A549 (cell line): ENCODE results near the gene HFM1. TPM values are rescaled to one million over a fixed set of nuclear protein-coding genes. Genes with fewer than 3 reads are reported as not detected.

Source experiments
- ATAC-seq, 2 experiments: fragments of 200-7000 bp in 1 of 2; fragments of >200 bp in 1 of 2; cut with Nextera tagmentation in 1 of 2; cut with Tn5 transposase in 1 of 2; 3 replicates each; pipeline versions ENCODE4 v1.8.0 to v1.9.1; 2018 to 2020; ENCODE audit warnings: mild to moderate bottlenecking in 1 of 2, moderate library complexity in 1 of 2
- CTCF ChIA-PET: fragments of 300-600 bp; sonication (Branson Sonifier 250); formaldehyde crosslinking; extraction: SDS; loops from one replicate; lab custom pipeline; 2021; ENCODE audit warnings: antibody characterized with exemption, inconsistent platforms; lab: Yijun Ruan, JAX
- POLR2A ChIA-PET: fragments of 350-600 bp; formaldehyde crosslinking; extraction: SDS; loops from one replicate; lab custom pipeline; 2021; ENCODE audit warnings: antibody characterized with exemption, inconsistent platforms; lab: Yijun Ruan, JAX
- DNase-seq, 2 experiments: peaks; one replicate each; pipeline versions ENCODE4 v3.0.0 to v3.0.0-alpha.2; 2011 to 2016; ENCODE audit warnings: low read depth in 1 of 2, low spot score in 1 of 2
- FAIRE-seq: peaks from 2 replicates; lab custom pipeline; 2011; peaks lifted over from hg19 to GRCh38; lab: Jason Lieb, UNC
- H3K27ac ChIP-seq, 2 experiments: fragments of >200 bp; sonication (Bioruptor Twin); formaldehyde crosslinking; 3 replicates each; pipeline ENCODE4 v1.5.1; 2016 to 2017
- H3K4me1 ChIP-seq: fragments of >200 bp; sonication (Bioruptor Twin); formaldehyde crosslinking; 3 replicates; pipeline ENCODE4 v1.6.1; 2016
- H3K4me2 ChIP-seq: fragments of >200 bp; sonication (Bioruptor Twin); formaldehyde crosslinking; 3 replicates; pipeline ENCODE4 v1.6.1; 2016
- H3K4me3 ChIP-seq: fragments of >200 bp; sonication (Bioruptor Twin); formaldehyde crosslinking; 3 replicates; pipeline ENCODE4 v1.5.1; 2016
- H3K9me3 ChIP-seq: fragments of >200 bp; sonication (Bioruptor Twin); formaldehyde crosslinking; 3 replicates; pipeline ENCODE4 v1.6.1; 2016
- ATOH8 ChIP-seq: fragments of 250-450 bp; sonication (Bioruptor Pico); IDR thresholded peaks from 2 replicates; pipeline ENCODE4 v1.5.0; 2020; ENCODE audit warnings: low read depth, mild to moderate bottlenecking, moderate library complexity
- BHLHE40 ChIP-seq: IDR thresholded peaks from 2 replicates; pipeline ENCODE4 v1.6.1; 2012; ENCODE audit warnings: low read depth, low read length, inconsistent platforms
- CBX2 ChIP-seq: fragments of 200-600 bp; sonication (generic); IDR thresholded peaks from 2 replicates; pipeline ENCODE4 v1.6.1; 2016; ENCODE audit warnings: low read depth, mild to moderate bottlenecking, borderline replicate concordance
- CHD2 ChIP-seq: fragments of 150-350 bp; IDR thresholded peaks from 2 replicates; pipeline ENCODE4 v1.6.1; 2014; ENCODE audit warnings: low read length; ENCODE audit not compliant: partially characterized antibody
- ESRRA ChIP-seq: fragments of 150-350 bp; IDR thresholded peaks from 2 replicates; pipeline ENCODE4 v1.6.1; 2014; ENCODE audit warnings: mild to moderate bottlenecking, low read length, borderline replicate concordance
- HDAC2 ChIP-seq: fragments of 200-600 bp; sonication (generic); IDR thresholded peaks from 2 replicates; pipeline ENCODE4 v1.6.1; 2016
- HOXB13 ChIP-seq: fragments of 250-450 bp; sonication (Bioruptor Pico); IDR thresholded peaks from 2 replicates; pipeline ENCODE4 v1.5.0; 2020; ENCODE audit warnings: low read depth, mild to moderate bottlenecking, moderate library complexity
- KDM5A ChIP-seq: fragments of 200-600 bp; sonication (generic); IDR thresholded peaks from 2 replicates; pipeline ENCODE4 v1.6.1; 2016; ENCODE audit warnings: antibody characterized with exemption, mild to moderate bottlenecking
- MAFK ChIP-seq: fragments of 450-650 bp; IDR thresholded peaks from 2 replicates; pipeline ENCODE4 v1.6.1; 2014; ENCODE audit not compliant: partially characterized antibody
- MAX ChIP-seq: IDR thresholded peaks from 2 replicates; pipeline ENCODE4 v1.6.1; 2012
- NR3C1 ChIP-seq: fragments of >200 bp; sonication (Bioruptor Twin); formaldehyde crosslinking; IDR thresholded peaks from 3 replicates; pipeline ENCODE4 v1.6.1; 2017
- PHF8 ChIP-seq: fragments of 200-600 bp; sonication (generic); IDR thresholded peaks from 2 replicates; pipeline ENCODE4 v1.6.1; 2016; ENCODE audit warnings: low read depth, mild to moderate bottlenecking, antibody characterized with exemption, moderate library complexity, borderline replicate concordance
- RCOR1 ChIP-seq: fragments of 150-350 bp; IDR thresholded peaks from 2 replicates; pipeline ENCODE4 v1.6.1; 2014; ENCODE audit warnings: antibody characterized with exemption, low read length, low read depth
- RNF2 ChIP-seq: fragments of 200-600 bp; sonication (generic); IDR thresholded peaks from 2 replicates; pipeline ENCODE4 v1.6.1; 2016; ENCODE audit warnings: low read depth, mild to moderate bottlenecking, antibody characterized with exemption, moderate library complexity, borderline replicate concordance
- SMC3 ChIP-seq: fragments of >200 bp; sonication (Bioruptor Twin); formaldehyde crosslinking; IDR thresholded peaks from 3 replicates; pipeline ENCODE4 v1.6.1; 2018; ENCODE audit warnings: inconsistent platforms
- SREBF2 ChIP-seq: fragments of 450-650 bp; IDR thresholded peaks from 2 replicates; pipeline ENCODE4 v1.6.1; 2014; ENCODE audit warnings: mild to moderate bottlenecking, moderate library complexity
- ZNF302 ChIP-seq: fragments of 250-450 bp; sonication (Bioruptor Pico); IDR thresholded peaks from 2 replicates; pipeline ENCODE4 v1.9.0; 2021; ENCODE audit warnings: inconsistent platforms, mild to moderate bottlenecking, moderate library complexity
- ZSCAN20 ChIP-seq: fragments of 250-450 bp; sonication (Bioruptor Pico); IDR thresholded peaks from 2 replicates; pipeline ENCODE4 v1.8.0; 2022; ENCODE audit warnings: mild to moderate bottlenecking, moderate library complexity
- WGBS: methylation state at CpG from one replicate; pipeline ENCODE4 v1.1.6; 2017; ENCODE audit errors: missing lambda C conversion rate; 5-methylcytosine and 5-hydroxymethylcytosine counted together
- polyA plus RNA-seq, 4 experiments: library from polyadenylated mRNA; depleted of rRNA in 3 of 4; stranded (reverse); fragments of >200 nt; fragmentation: RNase III in 1 of 4; extraction: RNeasy Plus Mini Kit Qiagen cat#74134 plus additional on column Dnase treatment in 1 of 4; gene quantifications; 2 replicates in 3 of 4; 3 replicates in 1 of 4; pipeline ENCODE4 v1.2.3, GENCODE V29; 2011 to 2017
- TF ChIP-seq, protein P1 (sequence below): fragments of 200-600 bp; sonication (generic); IDR thresholded peaks from 2 replicates; pipeline ENCODE4 v1.6.1; 2016; ENCODE audit warnings: antibody characterized with exemption, mild to moderate bottlenecking, moderate library complexity
- TF ChIP-seq, protein P2 (sequence below): IDR thresholded peaks from 2 replicates; pipeline ENCODE4 v1.6.1; 2012
- TF ChIP-seq, protein P3 (sequence below): fragments of >200 bp; sonication (Bioruptor Twin); formaldehyde crosslinking; IDR thresholded peaks from 3 replicates; pipeline ENCODE4 v1.5.1; 2016

HFM1 gene
- polyA plus RNA-seq, 2 of the 4 experiments (the other 2 are of a cell fraction) = 0.04 to 0.68 TPM

GRCh38 chr1:91386109-91386508 is 18.5 kb downstream of the HFM1 start:
- no peak overlapping the region for H3K4me2 ChIP-seq
- H3K4me3 ChIP-seq = no peak overlapping the region
- H3K9me3 ChIP-seq = no peaks in the 10 kb centered on the region
- FAIRE-seq (no peak), DNase-seq (no peak), ATAC-seq (no peak)
- POLR2A ChIA-PET = no interaction called here
- CTCF ChIA-PET = no interaction called here
- TF ChIP-seq RNF2 = no peak
- TF ChIP-seq PHF8 = no peak
- TF ChIP-seq BHLHE40 = no peak
- TF ChIP-seq ZSCAN20 (CRISPR knock-in tag) = no peak
- TF ChIP-seq, protein P1, sequence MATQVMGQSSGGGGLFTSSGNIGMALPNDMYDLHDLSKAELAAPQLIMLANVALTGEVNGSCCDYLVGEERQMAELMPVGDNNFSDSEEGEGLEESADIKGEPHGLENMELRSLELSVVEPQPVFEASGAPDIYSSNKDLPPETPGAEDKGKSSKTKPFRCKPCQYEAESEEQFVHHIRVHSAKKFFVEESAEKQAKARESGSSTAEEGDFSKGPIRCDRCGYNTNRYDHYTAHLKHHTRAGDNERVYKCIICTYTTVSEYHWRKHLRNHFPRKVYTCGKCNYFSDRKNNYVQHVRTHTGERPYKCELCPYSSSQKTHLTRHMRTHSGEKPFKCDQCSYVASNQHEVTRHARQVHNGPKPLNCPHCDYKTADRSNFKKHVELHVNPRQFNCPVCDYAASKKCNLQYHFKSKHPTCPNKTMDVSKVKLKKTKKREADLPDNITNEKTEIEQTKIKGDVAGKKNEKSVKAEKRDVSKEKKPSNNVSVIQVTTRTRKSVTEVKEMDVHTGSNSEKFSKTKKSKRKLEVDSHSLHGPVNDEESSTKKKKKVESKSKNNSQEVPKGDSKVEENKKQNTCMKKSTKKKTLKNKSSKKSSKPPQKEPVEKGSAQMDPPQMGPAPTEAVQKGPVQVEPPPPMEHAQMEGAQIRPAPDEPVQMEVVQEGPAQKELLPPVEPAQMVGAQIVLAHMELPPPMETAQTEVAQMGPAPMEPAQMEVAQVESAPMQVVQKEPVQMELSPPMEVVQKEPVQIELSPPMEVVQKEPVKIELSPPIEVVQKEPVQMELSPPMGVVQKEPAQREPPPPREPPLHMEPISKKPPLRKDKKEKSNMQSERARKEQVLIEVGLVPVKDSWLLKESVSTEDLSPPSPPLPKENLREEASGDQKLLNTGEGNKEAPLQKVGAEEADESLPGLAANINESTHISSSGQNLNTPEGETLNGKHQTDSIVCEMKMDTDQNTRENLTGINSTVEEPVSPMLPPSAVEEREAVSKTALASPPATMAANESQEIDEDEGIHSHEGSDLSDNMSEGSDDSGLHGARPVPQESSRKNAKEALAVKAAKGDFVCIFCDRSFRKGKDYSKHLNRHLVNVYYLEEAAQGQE = no peak
- no peak for TF ChIP-seq ZNF302 (CRISPR knock-in tag)
- TF ChIP-seq MAFK = no peak
- no peak for TF ChIP-seq SMC3
- TF ChIP-seq CHD2 = no peak
- no peak for TF ChIP-seq KDM5A
- TF ChIP-seq, protein P2, sequence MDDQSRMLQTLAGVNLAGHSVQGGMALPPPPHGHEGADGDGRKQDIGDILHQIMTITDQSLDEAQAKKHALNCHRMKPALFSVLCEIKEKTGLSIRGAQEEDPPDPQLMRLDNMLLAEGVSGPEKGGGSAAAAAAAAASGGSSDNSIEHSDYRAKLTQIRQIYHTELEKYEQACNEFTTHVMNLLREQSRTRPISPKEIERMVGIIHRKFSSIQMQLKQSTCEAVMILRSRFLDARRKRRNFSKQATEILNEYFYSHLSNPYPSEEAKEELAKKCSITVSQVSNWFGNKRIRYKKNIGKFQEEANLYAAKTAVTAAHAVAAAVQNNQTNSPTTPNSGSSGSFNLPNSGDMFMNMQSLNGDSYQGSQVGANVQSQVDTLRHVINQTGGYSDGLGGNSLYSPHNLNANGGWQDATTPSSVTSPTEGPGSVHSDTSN = no peak
- TF ChIP-seq, protein P3, sequence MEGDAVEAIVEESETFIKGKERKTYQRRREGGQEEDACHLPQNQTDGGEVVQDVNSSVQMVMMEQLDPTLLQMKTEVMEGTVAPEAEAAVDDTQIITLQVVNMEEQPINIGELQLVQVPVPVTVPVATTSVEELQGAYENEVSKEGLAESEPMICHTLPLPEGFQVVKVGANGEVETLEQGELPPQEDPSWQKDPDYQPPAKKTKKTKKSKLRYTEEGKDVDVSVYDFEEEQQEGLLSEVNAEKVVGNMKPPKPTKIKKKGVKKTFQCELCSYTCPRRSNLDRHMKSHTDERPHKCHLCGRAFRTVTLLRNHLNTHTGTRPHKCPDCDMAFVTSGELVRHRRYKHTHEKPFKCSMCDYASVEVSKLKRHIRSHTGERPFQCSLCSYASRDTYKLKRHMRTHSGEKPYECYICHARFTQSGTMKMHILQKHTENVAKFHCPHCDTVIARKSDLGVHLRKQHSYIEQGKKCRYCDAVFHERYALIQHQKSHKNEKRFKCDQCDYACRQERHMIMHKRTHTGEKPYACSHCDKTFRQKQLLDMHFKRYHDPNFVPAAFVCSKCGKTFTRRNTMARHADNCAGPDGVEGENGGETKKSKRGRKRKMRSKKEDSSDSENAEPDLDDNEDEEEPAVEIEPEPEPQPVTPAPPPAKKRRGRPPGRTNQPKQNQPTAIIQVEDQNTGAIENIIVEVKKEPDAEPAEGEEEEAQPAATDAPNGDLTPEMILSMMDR = no peak
- TF ChIP-seq ESRRA = no peak
- TF ChIP-seq MAX = no peak
- TF ChIP-seq CBX2 = no peak
- TF ChIP-seq HDAC2 = no peak
- no peak for TF ChIP-seq HOXB13 (CRISPR knock-in tag)
- TF ChIP-seq RCOR1 = no peak
- no peak for TF ChIP-seq NR3C1
- TF ChIP-seq ATOH8 (CRISPR knock-in tag) = no peak
- WGBS = 73% methylated on average over 2 of the region's 2 CpGs
- no peak overlapping the region for H3K27ac ChIP-seq
- H3K4me1 ChIP-seq = no peaks in the 10 kb centered on the region

DNA sequence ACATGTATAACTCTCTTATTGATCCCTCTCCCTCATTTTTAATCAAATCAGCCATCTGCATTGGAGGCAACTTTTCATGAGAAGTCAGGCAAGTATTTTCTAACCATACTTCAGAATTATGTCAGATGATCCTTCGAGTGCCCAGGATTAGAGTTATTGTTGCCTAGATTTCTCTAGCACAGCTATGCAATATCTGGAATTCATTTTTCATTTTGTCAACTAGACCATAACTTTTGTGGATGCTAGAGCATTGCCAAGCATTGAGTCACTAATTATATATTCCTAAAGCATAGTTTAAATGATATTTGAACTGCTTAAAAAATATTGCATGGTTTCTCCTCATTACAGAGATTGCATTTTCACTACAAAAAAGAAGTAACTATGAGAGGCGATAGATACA is 21.2 kb downstream of the HFM1 start:
- TF ChIP-seq CHD2 = no peak
- TF ChIP-seq SREBF2 = no peak
- no peak for TF ChIP-seq HDAC2
- no peaks in the 10 kb centered on the region for H3K9me3 ChIP-seq
- no peak overlapping the region for H3K4me3 ChIP-seq
- H3K27ac ChIP-seq = no peak overlapping the region
- 39% methylated on average over 2 of the region's 2 CpGs for WGBS
- FAIRE-seq = no peak
- no peaks in the 10 kb centered on the region for H3K4me1 ChIP-seq
- ChIA-PET CTCF (no interaction called here), POLR2A (no interaction called here)
- DNase-seq = no peak
- H3K4me2 ChIP-seq = no peak overlapping the region
- no peak for ATAC-seq
